Neural cell (in vitro differentiated cells): ENCODE data around the gene ATP6AP1.

Experiments
- EP300 ChIP-seq: fragments of 450-650 bp; conservative IDR thresholded peaks from 2 replicates; pipeline ENCODE4 v1.6.1; 2014; ENCODE audit warnings: antibody characterized with exemption, mild to moderate bottlenecking, moderate library complexity; ENCODE audit not compliant: poor library complexity, severe bottlenecking
- EZH2 ChIP-seq: fragments of 200-600, 300-800 bp; shearing (Covaris generic), sonication (generic); IDR thresholded peaks from 2 replicates; pipeline ENCODE4 v1.6.1; 2014; ENCODE audit warnings: antibody characterized with exemption, low read length, borderline replicate concordance, mild to moderate bottlenecking; ENCODE audit not compliant: insufficient read depth, poor library complexity, severe bottlenecking
- MXI1 ChIP-seq: fragments of 450-650 bp; conservative IDR thresholded peaks from 2 replicates; pipeline ENCODE4 v1.6.1; 2014; ENCODE audit warnings: antibody characterized with exemption, mild to moderate bottlenecking; ENCODE audit not compliant: poor library complexity, severe bottlenecking
- POLR2AphosphoS5 ChIP-seq: IDR thresholded peaks from 2 replicates; pipeline ENCODE4 v1.6.1; 2012
- RAD21 ChIP-seq: fragments of 450-650 bp; conservative IDR thresholded peaks from 2 replicates; pipeline ENCODE4 v1.6.1; 2014; ENCODE audit warnings: antibody characterized with exemption, mild to moderate bottlenecking, moderate library complexity
- REST ChIP-seq: IDR thresholded peaks from 2 replicates; pipeline ENCODE4 v1.6.1; 2012; ENCODE audit warnings: borderline replicate concordance
- SMC3 ChIP-seq: fragments of 450-650 bp; conservative IDR thresholded peaks from 2 replicates; pipeline ENCODE4 v1.6.1; 2014; ENCODE audit warnings: antibody characterized with exemption, mild to moderate bottlenecking, moderate library complexity; ENCODE audit not compliant: poor library complexity
- TAF1 ChIP-seq: IDR thresholded peaks from 2 replicates; pipeline ENCODE4 v1.6.1; 2012; ENCODE audit warnings: low read depth
- TF ChIP-seq, protein P1 (sequence below): fragments of 450-650 bp; IDR thresholded peaks from 2 replicates; pipeline ENCODE4 v1.5.1; 2014; ENCODE audit warnings: antibody characterized with exemption, mild to moderate bottlenecking, moderate library complexity; ENCODE audit not compliant: poor library complexity, severe bottlenecking

DNA sequence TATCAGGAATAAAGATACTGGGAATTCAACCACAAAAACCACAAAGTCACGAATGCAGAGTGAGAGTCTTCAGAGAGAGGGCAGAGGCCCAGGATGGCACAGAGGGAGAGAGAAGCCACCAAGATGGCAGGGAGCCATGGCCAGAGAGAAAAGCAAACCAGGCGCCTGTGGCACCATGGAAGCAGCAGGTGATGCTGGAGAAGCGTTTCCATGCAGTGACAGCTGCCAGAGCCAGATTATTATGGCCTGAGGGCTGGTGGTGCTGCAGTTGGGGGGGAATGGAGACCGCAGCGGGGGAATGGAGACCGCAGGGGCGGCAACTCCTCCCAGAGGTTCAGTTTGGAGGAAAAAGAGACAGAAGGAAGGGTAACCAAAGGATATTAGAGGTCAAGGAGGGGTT lies 11.3 kb upstream of the ATP6AP1 start:
- TF ChIP-seq, protein P1, sequence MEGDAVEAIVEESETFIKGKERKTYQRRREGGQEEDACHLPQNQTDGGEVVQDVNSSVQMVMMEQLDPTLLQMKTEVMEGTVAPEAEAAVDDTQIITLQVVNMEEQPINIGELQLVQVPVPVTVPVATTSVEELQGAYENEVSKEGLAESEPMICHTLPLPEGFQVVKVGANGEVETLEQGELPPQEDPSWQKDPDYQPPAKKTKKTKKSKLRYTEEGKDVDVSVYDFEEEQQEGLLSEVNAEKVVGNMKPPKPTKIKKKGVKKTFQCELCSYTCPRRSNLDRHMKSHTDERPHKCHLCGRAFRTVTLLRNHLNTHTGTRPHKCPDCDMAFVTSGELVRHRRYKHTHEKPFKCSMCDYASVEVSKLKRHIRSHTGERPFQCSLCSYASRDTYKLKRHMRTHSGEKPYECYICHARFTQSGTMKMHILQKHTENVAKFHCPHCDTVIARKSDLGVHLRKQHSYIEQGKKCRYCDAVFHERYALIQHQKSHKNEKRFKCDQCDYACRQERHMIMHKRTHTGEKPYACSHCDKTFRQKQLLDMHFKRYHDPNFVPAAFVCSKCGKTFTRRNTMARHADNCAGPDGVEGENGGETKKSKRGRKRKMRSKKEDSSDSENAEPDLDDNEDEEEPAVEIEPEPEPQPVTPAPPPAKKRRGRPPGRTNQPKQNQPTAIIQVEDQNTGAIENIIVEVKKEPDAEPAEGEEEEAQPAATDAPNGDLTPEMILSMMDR, result no peak
- no peak for TF ChIP-seq MXI1
- TF ChIP-seq EZH2, result no peak
- TF ChIP-seq REST, result no peak
- TF ChIP-seq EP300, result no peak
- no peak for TF ChIP-seq POLR2AphosphoS5
- TF ChIP-seq SMC3, result no peak
- no peak for TF ChIP-seq TAF1
- no peak for TF ChIP-seq RAD21
